ENCODE results near the gene FOXP1.
A peak's percentile ranks its signal among the peaks of the same experiment; 100 is the strongest.

FOXP1 gene

GRCh38 chr3:71563827-71564226 is 19.7 kb downstream of the FOXP1 start:
- no peak for DNase-seq (ENCODE audit: low read depth)

GRCh38 chr3:71562938-71563337 is 20.6 kb downstream of the FOXP1 start:
- no peak for DNase-seq (ENCODE audit: low read depth)

GRCh38 chr3:71560665-71561064 is 22.9 kb downstream of the FOXP1 start:
- no peak for DNase-seq (ENCODE audit: low read depth)

GRCh38 chr3:71559578-71560162 is 23.9 kb downstream of the FOXP1 start:
- DNase-seq (ENCODE audit: low read depth): no peak

GRCh38 chr3:71559021-71559420 is 24.5 kb downstream of the FOXP1 start:
- no peak for DNase-seq (ENCODE audit: low read depth)

GRCh38 chr3:71554649-71555048 is 28.9 kb downstream of the FOXP1 start:
- DNase-seq (ENCODE audit: low read depth): no peak

GRCh38 chr3:71551311-71551919 is 32.1 kb downstream of the FOXP1 start:
- DNase-seq (ENCODE audit: low read depth): no peak

- DNase-seq (ENCODE audit: low read depth): no peak
These were observed 33.6 kb downstream of the FOXP1 start for GRCh38 chr3:71549951-71550350.

- DNase-seq (ENCODE audit: low read depth): no peak
These were observed 34.7 kb downstream of the FOXP1 start for GRCh38 chr3:71548705-71549384.

- DNase-seq (ENCODE audit: low read depth): no peak
These were observed 36.0 kb downstream of the FOXP1 start for GRCh38 chr3:71547249-71548198.

GRCh38 chr3:71546821-71547220 is 36.7 kb downstream of the FOXP1 start:
- DNase-seq (ENCODE audit: low read depth): no peak

- no peak for DNase-seq (ENCODE audit: low read depth)
These were observed 38.2 kb downstream of the FOXP1 start for GRCh38 chr3:71545330-71545729.

GRCh38 chr3:71543371-71544016 is 40.0 kb downstream of the FOXP1 start:
- peak; percentile 12 for DNase-seq (ENCODE audit: low read depth)

- DNase-seq (ENCODE audit: low read depth): no peak
These were observed 40.8 kb downstream of the FOXP1 start for GRCh38 chr3:71542521-71543370.

GRCh38 chr3:71541313-71541712 is 42.2 kb downstream of the FOXP1 start:
- DNase-seq (ENCODE audit: low read depth): no peak

- DNase-seq (ENCODE audit: low read depth): no peak
These were observed 46.3 kb downstream of the FOXP1 start for GRCh38 chr3:71537211-71537611.

GRCh38 chr3:71536376-71536965 is 47.1 kb downstream of the FOXP1 start:
- DNase-seq (ENCODE audit: low read depth): no peak

GRCh38 chr3:71533588-71533987 is 49.9 kb downstream of the FOXP1 start:
- DNase-seq (ENCODE audit: low read depth): no peak

- no peak for DNase-seq (ENCODE audit: low read depth)
These were observed 50.7 kb downstream of the FOXP1 start for GRCh38 chr3:71532639-71533395.

All from activated T-cell treated with anti-CD3 and anti-CD28 coated beads for 48 hours (primary cell).